Breast epithelium (tissue), 3 donors: Measurements from ENCODE around the gene MFAP3L.

ENCODE experiments used
- POLR2A ChIP-seq: fragments of 450-650 bp; IDR thresholded peaks from one replicate; pipeline ENCODE4 v1.6.1; 2016; ENCODE audit warnings: antibody characterized with exemption, mild to moderate bottlenecking, moderate library complexity
- POLR2AphosphoS5 ChIP-seq, 3 donors: sonication (generic); formaldehyde crosslinking; IDR thresholded peaks; one replicate each; pipeline ENCODE4 v1.6.1; 2017; ENCODE audit warnings: antibody characterized with exemption in 3 of 3

DNA sequence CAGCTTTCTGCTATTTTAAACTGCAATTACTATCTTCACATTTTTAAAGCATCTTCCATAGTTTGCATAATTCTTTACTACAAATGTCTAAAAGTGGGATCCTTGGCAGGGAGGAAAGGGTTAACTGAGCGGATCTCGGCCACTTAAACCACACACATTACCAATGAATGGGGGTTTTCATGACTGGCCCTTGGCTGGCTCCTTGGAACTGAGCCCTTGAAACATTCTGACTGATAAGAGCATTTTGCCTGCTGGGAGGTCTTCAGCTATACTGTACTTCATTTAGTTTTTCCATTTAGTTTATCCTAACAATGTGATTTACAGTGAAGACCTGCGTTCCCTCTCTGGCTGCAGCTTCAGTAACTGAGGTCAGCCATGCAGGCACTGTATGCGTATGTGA is 31.7 kb upstream of the MFAP3L start:
- TF ChIP-seq POLR2A (no peak), POLR2AphosphoS5 (IDR thresholded peaks at IDR 0.05) (no peak)
